Epithelial cell of esophagus (primary cell): ENCODE results near the gene HECW1.

Experiments used
- DNase-seq: peaks from one replicate; pipeline ENCODE4 v3.0.0; 2010; ENCODE audit warnings: low read depth
- H3K4me3 ChIP-seq: 2 replicates; pipeline ENCODE4 v1.5.1; 2011; ENCODE audit warnings: mild to moderate bottlenecking, low read length, control low read depth
- CTCF ChIP-seq: IDR thresholded peaks from 2 replicates; pipeline ENCODE4 v1.5.1; 2011; ENCODE audit warnings: low read depth, mild to moderate bottlenecking, low read length, control low read depth, inconsistent platforms; ENCODE audit not compliant: insufficient read depth; ENCODE audit errors: missing control alignments

The HECW1 gene

GRCh38 chr7:43142703-43143102 is 30.3 kb downstream of the HECW1 start:
- H3K4me3 ChIP-seq, result no peak overlapping the region
- DNase-seq, result no peak
- TF ChIP-seq CTCF, result no peak

GRCh38 chr7:43143918-43144589 is 31.6 kb downstream of the HECW1 start:
- no peak overlapping the region for H3K4me3 ChIP-seq
- no peak for TF ChIP-seq CTCF
- peak; percentile 43 for DNase-seq

GRCh38 chr7:43148161-43148731 is 35.8 kb downstream of the HECW1 start:
- no peak overlapping the region for H3K4me3 ChIP-seq
- DNase-seq, result peak; percentile 72
- TF ChIP-seq CTCF, result no peak

GRCh38 chr7:43151076-43151475 is 38.6 kb downstream of the HECW1 start:
- no peak for DNase-seq
- H3K4me3 ChIP-seq, result no peak overlapping the region

GRCh38 chr7:43152696-43153095 is 40.2 kb downstream of the HECW1 start:
- TF ChIP-seq CTCF, result no peak
- no peak for DNase-seq
- H3K4me3 ChIP-seq, result no peak overlapping the region

More at GRCh38 chr7:43151076-43151475, 38.6 kb downstream of the HECW1 start:
- TF ChIP-seq CTCF, result no peak

- DNase-seq, result no peak
- H3K4me3 ChIP-seq, result no peak overlapping the region
- no peak for TF ChIP-seq CTCF
Measured at GRCh38 chr7:43155636-43156035, 43.2 kb downstream of the HECW1 start.

GRCh38 chr7:43163885-43164284 is 51.4 kb downstream of the HECW1 start:
- no peak for TF ChIP-seq CTCF
- no peak for DNase-seq
- no peak overlapping the region for H3K4me3 ChIP-seq
